Mucosa of descending colon (tissue), 3 donors: Measurements from ENCODE around the gene NACA2. TPM values are rescaled to one million over a fixed set of nuclear protein-coding genes. Genes with fewer than 3 reads are reported as not detected.

Experiments
- ATAC-seq: fragments of 200-7000 bp; cut with Tn5 transposase; one replicate; pipeline ENCODE4 v1.9.1; 2020; ENCODE audit warnings: mild to moderate bottlenecking, moderate library complexity
- DNase-seq, 3 donors: peaks; one replicate each; pipeline ENCODE4 v3.0.0-alpha.2; 2020
- H3K36me3 ChIP-seq: fragments of 200-600 bp; one replicate; pipeline ENCODE4 v1.8.0; 2021; ENCODE audit warnings: low read depth, mild to moderate bottlenecking
- H3K4me1 ChIP-seq: fragments of 200-600 bp; one replicate; pipeline ENCODE4 v1.8.0; 2021; ENCODE audit warnings: low read depth, mild to moderate bottlenecking
- H3K4me3 ChIP-seq: fragments of 200-600 bp; one replicate; pipeline ENCODE4 v1.8.0; 2021; ENCODE audit warnings: mild to moderate bottlenecking
- H3K9me3 ChIP-seq: fragments of 200-600 bp; one replicate; pipeline ENCODE4 v1.8.0; 2021; ENCODE audit warnings: mild to moderate bottlenecking
- intact Hi-C, 2 donors: fragments of 100-400 bp; cut with DNase I in 1 of 2; cut with micrococcal nuclease in 1 of 2; formaldehyde crosslinking; loops; one replicate each; pipeline versions ENCODE4 v1.11.0 to v1.11.1; 2022; cut with DNase I, micrococcal nuclease
- total RNA-seq, 3 donors: library from RNA; stranded (reverse); fragmentation: NEBNext Ultra II Directional in 2 of 3; extraction: Animal tissue kit (Norgen Biotek cat#: 25700) in 2 of 3; gene quantifications; one replicate each; pipeline versions ENCODE4 v1.2.1 to v1.2.4, GENCODE V29; 2021 to 2023
- TF ChIP-seq, protein P1 (sequence below): fragments of 200-600 bp; IDR thresholded peaks from one replicate; pipeline ENCODE4 v1.8.0; 2022; ENCODE audit warnings: antibody characterized with exemption, mild to moderate bottlenecking
- donor health status: DM: no; HTN: no; CAD: no; lungs with moderate emphysema.
- donor health status: DM: no; HTN: no; CAD: no.
- donor health status: DM: no; HTN: yes; CAD: no.

Gene NACA2
- total RNA-seq, 3 donors from 2014 or later: not detected

DNA sequence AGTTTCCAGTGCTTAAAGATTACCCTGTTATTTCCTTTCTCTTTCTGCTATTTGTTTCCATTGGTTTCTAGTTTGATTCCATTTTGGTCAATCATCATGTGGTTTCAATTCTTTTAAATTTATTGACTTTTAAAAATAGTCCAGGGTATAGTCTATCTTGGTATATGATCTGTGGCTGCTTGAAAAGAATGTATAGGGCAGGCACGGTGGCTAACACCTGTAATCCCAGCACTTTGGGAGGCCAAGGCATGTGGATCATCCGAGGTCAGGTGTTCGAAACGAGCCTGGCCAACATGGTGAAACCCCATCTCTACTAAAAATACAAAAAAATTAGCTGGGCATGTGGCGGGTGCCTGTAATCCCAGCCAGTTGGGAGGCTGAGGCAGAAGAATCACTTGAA is 34.5 kb upstream of the NACA2 start:
- H3K4me3 ChIP-seq: no peak overlapping the region

DNA sequence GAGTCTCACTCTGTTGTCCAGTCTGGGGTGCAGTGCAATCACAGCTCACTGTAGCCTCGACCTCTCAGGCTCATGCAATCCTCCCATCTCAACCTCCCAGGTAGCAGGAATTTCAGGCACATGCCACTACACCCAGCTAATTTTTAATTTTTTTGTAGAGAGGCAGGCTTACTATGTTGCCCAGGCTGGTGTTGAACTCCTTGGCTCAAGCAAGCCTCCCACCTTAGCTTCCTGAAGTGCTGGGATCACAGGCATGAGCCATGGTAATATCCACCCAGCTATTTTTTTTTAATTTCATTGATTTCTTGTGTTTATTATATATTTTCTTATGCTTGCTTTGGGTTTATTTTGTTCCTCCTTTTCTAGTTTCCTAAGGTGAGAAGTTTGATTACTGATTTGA is 33.9 kb upstream of the NACA2 start:
- Histone ChIP-seq H3K4me3 (no peak overlapping the region), H3K9me3 (peaks cover 2% of the 10 kb centered on the region), H3K36me3 (no peaks in the 10 kb centered on the region), H3K4me1 (no peaks in the 10 kb centered on the region)
- no peak for ATAC-seq
- DNase-seq: no peak
- TF ChIP-seq, protein P1, sequence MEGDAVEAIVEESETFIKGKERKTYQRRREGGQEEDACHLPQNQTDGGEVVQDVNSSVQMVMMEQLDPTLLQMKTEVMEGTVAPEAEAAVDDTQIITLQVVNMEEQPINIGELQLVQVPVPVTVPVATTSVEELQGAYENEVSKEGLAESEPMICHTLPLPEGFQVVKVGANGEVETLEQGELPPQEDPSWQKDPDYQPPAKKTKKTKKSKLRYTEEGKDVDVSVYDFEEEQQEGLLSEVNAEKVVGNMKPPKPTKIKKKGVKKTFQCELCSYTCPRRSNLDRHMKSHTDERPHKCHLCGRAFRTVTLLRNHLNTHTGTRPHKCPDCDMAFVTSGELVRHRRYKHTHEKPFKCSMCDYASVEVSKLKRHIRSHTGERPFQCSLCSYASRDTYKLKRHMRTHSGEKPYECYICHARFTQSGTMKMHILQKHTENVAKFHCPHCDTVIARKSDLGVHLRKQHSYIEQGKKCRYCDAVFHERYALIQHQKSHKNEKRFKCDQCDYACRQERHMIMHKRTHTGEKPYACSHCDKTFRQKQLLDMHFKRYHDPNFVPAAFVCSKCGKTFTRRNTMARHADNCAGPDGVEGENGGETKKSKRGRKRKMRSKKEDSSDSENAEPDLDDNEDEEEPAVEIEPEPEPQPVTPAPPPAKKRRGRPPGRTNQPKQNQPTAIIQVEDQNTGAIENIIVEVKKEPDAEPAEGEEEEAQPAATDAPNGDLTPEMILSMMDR: no peak
- intact Hi-C loops: no loop called here

More for the DNA sequence above, 34.5 kb upstream of the NACA2 start:
- no peaks in the 10 kb centered on the region for H3K9me3 ChIP-seq
- intact Hi-C loops: no loop called here
- no peak for DNase-seq
- ATAC-seq: no peak
- H3K4me1 ChIP-seq: no peaks in the 10 kb centered on the region
- TF ChIP-seq, protein P1: no peak
- no peaks in the 10 kb centered on the region for H3K36me3 ChIP-seq

DNA sequence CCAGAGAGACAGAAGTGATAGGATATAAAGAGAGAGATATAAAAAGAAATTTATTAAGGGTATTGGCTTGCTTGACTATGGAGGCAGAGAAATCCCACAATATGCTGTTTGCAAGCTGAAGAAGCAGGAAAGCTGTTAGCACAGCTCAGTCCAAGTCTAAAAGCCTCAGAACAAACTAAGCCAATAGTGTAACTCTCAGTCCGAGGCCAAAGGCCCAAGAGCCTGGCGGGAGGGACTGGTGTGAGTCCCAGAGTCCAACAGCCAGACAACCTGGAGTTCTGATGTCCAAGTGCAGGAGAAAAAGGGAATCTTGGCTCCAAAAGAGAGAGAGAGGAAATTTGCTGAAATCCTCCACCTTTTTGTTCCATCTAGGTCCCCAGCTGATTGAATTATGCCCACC is 30.3 kb upstream of the NACA2 start:
- Histone ChIP-seq H3K36me3 (no peaks in the 10 kb centered on the region), H3K4me3 (no peak overlapping the region), H3K4me1 (no peaks in the 10 kb centered on the region), H3K9me3 (peaks cover 14% of the 10 kb centered on the region)
- DNase-seq: no peak
- TF ChIP-seq, protein P1: no peak
- ATAC-seq: no peak
- intact Hi-C loops: no loop called here

DNA sequence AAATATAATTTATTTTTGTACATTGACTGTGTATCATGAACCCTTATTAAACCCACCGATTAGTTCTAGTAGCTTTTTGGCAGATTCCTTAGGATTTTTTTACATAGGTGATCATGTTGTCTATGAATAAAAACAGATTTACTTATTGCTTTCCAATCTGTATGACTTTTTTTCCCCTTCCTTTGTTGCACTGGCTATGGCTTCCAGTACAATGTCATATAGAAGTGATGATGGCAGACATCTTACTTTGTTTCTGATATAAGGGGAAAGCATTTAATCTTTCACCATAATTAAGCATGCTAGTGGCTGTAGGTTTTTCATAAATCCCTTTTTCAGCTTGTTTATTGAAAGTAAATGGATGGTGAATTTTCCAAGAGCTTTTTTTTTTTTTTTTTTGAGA is 28.9 kb upstream of the NACA2 start:
- TF ChIP-seq, protein P1: no peak
- ATAC-seq: no peak
- intact Hi-C loops: no loop called here

DNA sequence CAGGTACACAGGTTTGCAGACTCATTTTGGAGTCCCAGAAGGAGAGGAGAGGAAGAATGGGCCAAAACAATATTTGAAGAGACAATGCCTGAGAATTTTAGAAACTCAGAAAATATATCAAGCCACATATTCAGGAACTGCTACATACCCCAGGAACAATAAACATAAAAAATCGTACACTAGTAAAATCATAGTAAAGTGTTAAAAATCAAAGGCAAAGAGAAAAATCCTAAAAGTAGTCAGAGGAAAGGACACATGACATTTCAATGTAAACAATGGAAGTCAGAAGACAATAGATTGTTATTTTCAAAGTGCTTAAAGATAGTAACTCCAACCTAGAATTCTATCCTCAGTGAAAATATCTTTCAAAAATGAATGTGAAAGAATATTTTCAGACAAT is 28.5 kb upstream of the NACA2 start:
- Histone ChIP-seq H3K4me1 (no peaks in the 10 kb centered on the region), H3K36me3 (no peaks in the 10 kb centered on the region), H3K4me3 (no peak overlapping the region), H3K9me3 (peaks cover 14% of the 10 kb centered on the region)
- intact Hi-C loops: no loop called here
- DNase-seq (no peak), ATAC-seq (no peak)
- TF ChIP-seq, protein P1: no peak

More for the DNA sequence above, 28.9 kb upstream of the NACA2 start:
- Histone ChIP-seq H3K36me3 (no peaks in the 10 kb centered on the region), H3K9me3 (peaks cover 14% of the 10 kb centered on the region), H3K4me1 (no peaks in the 10 kb centered on the region), H3K4me3 (no peak overlapping the region)
- no peak for DNase-seq

DNA sequence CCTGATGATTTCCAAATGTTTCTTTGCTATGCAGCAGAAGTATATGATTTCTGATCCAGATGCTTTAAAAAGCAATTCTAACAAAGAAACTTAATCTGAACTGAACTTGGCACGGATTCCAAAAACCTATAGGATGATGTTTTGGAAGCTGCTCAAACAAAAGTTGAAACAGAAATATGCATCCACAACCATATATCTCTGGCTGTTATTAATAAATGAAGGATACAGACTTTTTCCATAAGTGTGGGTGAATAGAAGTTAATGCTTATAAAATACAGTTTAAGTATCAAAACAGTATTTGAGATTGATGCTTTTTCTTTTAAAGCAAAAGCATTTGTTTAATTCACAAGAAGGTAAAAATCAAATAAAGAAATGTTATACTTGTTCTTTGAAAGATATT is 27.9 kb upstream of the NACA2 start:
- Histone ChIP-seq H3K4me1 (no peaks in the 10 kb centered on the region), H3K9me3 (peaks cover 14% of the 10 kb centered on the region), H3K36me3 (no peaks in the 10 kb centered on the region), H3K4me3 (no peak overlapping the region)
- intact Hi-C loops: no loop called here
- no peak for DNase-seq
- ATAC-seq: no peak
- TF ChIP-seq, protein P1: no peak
